Testis (tissue), 3 donors: Measurements from ENCODE around the gene MYOZ3. TPM values are rescaled to one million over a fixed set of nuclear protein-coding genes. Genes with fewer than 3 reads are reported as not detected.
A peak's percentile ranks its signal among the peaks of the same experiment; 100 is the strongest.

Experiments
- DNase-seq: peaks from one replicate; pipeline ENCODE4 v3.0.0-alpha.2; 2019
- H3K27ac ChIP-seq, 2 donors: fragments of 200-600 bp; sonication (generic); one replicate each; pipeline ENCODE4 v1.5.1; 2019
- H3K27me3 ChIP-seq: fragments of 200-600 bp; sonication (generic); one replicate; pipeline ENCODE4 v1.5.1; 2019
- H3K36me3 ChIP-seq: fragments of 200-600 bp; sonication (generic); one replicate; pipeline ENCODE4 v1.5.1; 2017; ENCODE audit warnings: low read depth; ENCODE audit errors: missing control alignments
- H3K4me1 ChIP-seq: fragments of 200-600 bp; sonication (generic); one replicate; pipeline ENCODE4 v1.5.1; 2019
- H3K4me3 ChIP-seq, 2 donors: fragments of 200-600 bp; sonication (generic); one replicate each; pipeline ENCODE4 v1.5.1; 2017 to 2019
- H3K9me3 ChIP-seq: fragments of 200-600 bp; sonication (generic); one replicate; pipeline ENCODE4 v1.5.1; 2017
- CTCF ChIP-seq, 3 experiments: fragments of 450-650 bp in 2 of 3; fragments of 200-600 bp in 1 of 3; sonication (generic) in 1 of 3; IDR thresholded peaks; one replicate each; pipeline ENCODE4 v1.5.1; 2016 to 2019; ENCODE audit warnings: antibody characterized with exemption in 3 of 3, mild to moderate bottlenecking in 2 of 3, moderate library complexity in 1 of 3
- POLR2A ChIP-seq: fragments of 450-650 bp; IDR thresholded peaks from one replicate; pipeline ENCODE4 v1.6.1; 2017; ENCODE audit warnings: antibody characterized with exemption, mild to moderate bottlenecking, moderate library complexity
- WGBS, 2 donors: methylation state at CpG; one replicate each; pipeline ENCODE4 v1.1.5; 2018; 5-methylcytosine and 5-hydroxymethylcytosine counted together
- intact Hi-C: fragments of 100-400 bp; cut with DNase I; formaldehyde crosslinking; loops from one replicate; pipeline ENCODE4 v1.15.1; 2023; ENCODE audit warnings: low total_unique reads
- polyA plus RNA-seq: library from polyadenylated mRNA; stranded (reverse); fragments of 350-450 nt; fragmentation: Illumina TruSeq; extraction: RNeasy Lipid Tissue Mini Kit (QIAGEN cat#74804); gene quantifications from one replicate; pipeline ENCODE4 v1.2.3, GENCODE V29; 2014; ENCODE audit warnings: low read depth, low replicate concordance; ENCODE audit not compliant: insufficient read depth
- total RNA-seq, 2 donors: library from RNA; depleted of rRNA; stranded (reverse); fragments of >200 nt; gene quantifications; one replicate each; pipeline ENCODE4 v1.2.3, GENCODE V29; 2016

Gene MYOZ3
- total and polyA plus RNA-seq, 3 donors from 2014 or later, result 10.4 to 12.7 (median 12.0) TPM

DNA sequence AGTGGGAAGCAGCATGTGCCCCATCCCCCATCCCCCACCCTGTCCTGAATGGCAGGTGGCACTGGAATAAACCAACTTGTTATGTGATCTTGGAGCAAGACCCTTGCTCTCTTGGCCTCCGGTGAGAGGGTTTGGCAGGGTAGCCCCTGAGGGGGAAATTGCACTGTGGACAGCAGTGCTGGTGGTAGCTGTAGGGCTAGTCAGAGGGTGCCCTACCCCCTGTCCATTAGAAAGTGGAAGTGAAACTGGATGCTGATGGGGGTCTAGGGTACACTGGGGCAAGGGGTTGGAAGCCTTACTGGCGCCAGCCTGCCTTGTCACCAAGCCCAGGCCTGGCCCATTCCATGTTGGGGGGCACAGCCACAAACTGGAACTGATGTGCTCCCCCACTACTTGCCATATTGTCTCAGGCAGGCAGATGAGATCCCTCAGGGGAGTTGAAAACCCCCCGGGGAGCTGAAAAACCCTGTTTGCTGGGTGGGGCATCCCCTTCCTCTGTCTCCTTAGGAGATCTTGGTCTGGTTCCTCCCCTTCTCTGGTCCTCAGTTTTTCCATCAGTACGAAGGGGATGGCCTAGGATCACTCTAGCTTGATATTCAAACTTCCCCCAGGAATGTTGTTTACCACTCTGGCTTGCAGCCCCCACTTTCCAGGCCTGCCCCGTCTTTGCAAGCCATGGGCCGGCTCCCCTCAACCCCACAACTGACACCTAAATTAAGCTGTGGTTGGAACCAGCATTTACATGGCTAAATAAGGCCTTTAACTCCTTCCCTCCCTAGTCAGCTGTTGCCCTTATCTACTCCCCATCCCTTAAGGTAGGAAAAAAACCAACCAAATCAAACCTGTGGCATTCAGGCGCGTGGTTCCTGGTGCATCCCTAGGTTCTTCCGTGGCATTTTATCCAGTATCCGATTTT is 35.0 kb upstream of the MYOZ3 start:
- intact Hi-C loops, result no loop called here
- 57 to 63% methylated on average over 9 to 10 of the region's 10 CpGs for WGBS, 2 donors
- no peaks in the 10 kb centered on the region for H3K36me3 ChIP-seq
- H3K27ac ChIP-seq, result peak overlapping the region; percentile 86 to 89
- peak overlapping the region; percentile 79 to 89 for H3K4me3 ChIP-seq
- no peak for DNase-seq
- H3K9me3 ChIP-seq, result no peaks in the 10 kb centered on the region
- TF ChIP-seq CTCF (IDR thresholded peaks at IDR 0.05), result no peak
- TF ChIP-seq POLR2A, result no peak
- H3K4me1 ChIP-seq, result peaks cover 45% of the 10 kb centered on the region
- H3K27me3 ChIP-seq, result no peaks in the 10 kb centered on the region

DNA sequence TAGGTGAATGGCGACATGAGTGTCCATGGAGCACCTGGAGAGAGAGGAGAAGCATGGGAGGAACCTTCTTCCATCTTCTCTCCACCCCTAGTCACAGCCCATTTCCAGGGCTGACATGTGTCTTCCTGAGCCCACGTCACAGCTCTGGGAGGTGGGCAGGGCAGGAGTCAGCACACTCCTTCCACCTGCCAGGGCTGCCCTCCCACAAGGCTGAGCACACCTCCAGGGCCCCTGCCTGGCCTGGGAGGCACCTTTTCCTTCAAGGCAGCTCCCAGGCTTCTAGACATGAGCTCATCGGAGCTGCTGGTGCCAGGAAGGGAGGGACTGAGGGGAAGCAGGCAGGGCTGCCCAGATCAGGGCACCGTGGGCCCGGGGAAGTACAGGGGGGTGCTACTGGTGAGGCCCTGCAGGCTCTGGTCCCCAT is 34.2 kb upstream of the MYOZ3 start:
- peaks cover 45% of the 10 kb centered on the region for H3K4me1 ChIP-seq
- intact Hi-C loops, result no loop called here
- no peaks in the 10 kb centered on the region for H3K27me3 ChIP-seq
- no peaks in the 10 kb centered on the region for H3K9me3 ChIP-seq
- no peak for TF ChIP-seq CTCF (IDR thresholded peaks at IDR 0.05)
- no peak for TF ChIP-seq POLR2A
- WGBS, 2 donors, result 55 to 64% methylated on average over 5 of the region's 5 CpGs
- H3K36me3 ChIP-seq, result no peaks in the 10 kb centered on the region
- H3K4me3 ChIP-seq, result peak overlapping the region in 1 of 2 donors; percentile 89
- no peak for DNase-seq
- peak overlapping the region; percentile 86 to 89 for H3K27ac ChIP-seq

GRCh38 chr5:150627731-150628545 is 33.1 kb upstream of the MYOZ3 start:
- Histone ChIP-seq H3K4me1 (peaks cover 45% of the 10 kb centered on the region), H3K27ac (no peak overlapping the region), H3K27me3 (no peaks in the 10 kb centered on the region), H3K4me3 (no peak overlapping the region), H3K9me3 (no peaks in the 10 kb centered on the region), H3K36me3 (no peaks in the 10 kb centered on the region)
- TF ChIP-seq POLR2A (no peak), CTCF (IDR thresholded peaks at IDR 0.05) (no peak)
- intact Hi-C loops, result no loop called here
- DNase-seq, result no peak
- 55 to 62% methylated on average over 5 of the region's 5 CpGs for WGBS, 2 donors

DNA sequence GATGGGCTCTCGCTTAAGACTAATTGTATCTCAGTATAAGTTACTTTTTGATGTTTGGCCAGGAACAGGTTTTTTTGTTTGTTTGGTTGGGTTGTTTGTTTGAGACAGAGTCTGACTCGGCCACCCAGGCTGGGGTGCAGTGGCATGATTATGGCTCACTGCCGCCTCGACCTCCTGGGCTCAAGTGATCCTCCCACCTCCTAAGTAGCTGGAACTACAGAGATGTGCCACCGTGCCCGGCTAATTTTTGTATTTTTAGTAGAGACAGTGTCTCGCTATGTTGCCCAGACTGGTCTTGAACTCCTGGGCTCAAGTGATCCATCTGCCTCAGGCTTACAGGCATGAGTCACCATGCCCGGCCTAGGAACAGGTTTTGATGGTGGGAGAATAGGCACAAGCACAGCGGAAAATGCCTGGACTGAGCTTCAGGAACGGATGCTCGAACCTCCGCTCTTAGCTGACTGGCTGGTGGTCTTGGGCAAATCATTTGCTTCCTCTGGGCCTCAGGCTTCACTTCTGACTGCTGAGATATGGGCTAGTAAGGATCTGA is 32.0 kb upstream of the MYOZ3 start:
- WGBS, 2 donors, result 85 to 90% methylated on average over 12 of the region's 12 CpGs
- no peaks in the 10 kb centered on the region for H3K9me3 ChIP-seq
- intact Hi-C loops, result no loop called here
- no peak overlapping the region for H3K4me3 ChIP-seq
- H3K36me3 ChIP-seq, result no peaks in the 10 kb centered on the region
- no peaks in the 10 kb centered on the region for H3K27me3 ChIP-seq
- DNase-seq, result no peak
- TF ChIP-seq POLR2A, result no peak
- no peak for TF ChIP-seq CTCF (IDR thresholded peaks at IDR 0.05)
- H3K27ac ChIP-seq, result no peak overlapping the region
- H3K4me1 ChIP-seq, result peaks cover 34% of the 10 kb centered on the region
